H9 (cell line): ENCODE results near the gene ALKBH5. TPM values are rescaled to one million over a fixed set of nuclear protein-coding genes. Genes with fewer than 3 reads are reported as not detected.

Experiments
- DNase-seq: peaks from one replicate; pipeline ENCODE4 v3.0.0-alpha.2; 2017
- H2AFZ ChIP-seq: one replicate; pipeline ENCODE4 v1.6.1; 2013; ENCODE audit warnings: mild to moderate bottlenecking, low read length, control low read depth, moderate library complexity
- H2AK5ac ChIP-seq: 2 replicates; pipeline ENCODE4 v1.6.1; 2013; ENCODE audit warnings: low read length, control low read depth, mixed read lengths; ENCODE audit not compliant: insufficient read length
- H2BK120ac ChIP-seq: one replicate; pipeline ENCODE4 v1.6.1; 2013; ENCODE audit warnings: low read depth, mild to moderate bottlenecking, low read length, control low read depth, inconsistent platforms; ENCODE audit not compliant: poor library complexity, severe bottlenecking
- H2BK12ac ChIP-seq: 2 replicates; pipeline ENCODE4 v1.6.1; 2013; ENCODE audit warnings: low read length, control low read depth, mixed read lengths, low read depth; ENCODE audit not compliant: insufficient read length
- H2BK15ac ChIP-seq: 2 replicates; pipeline ENCODE4 v1.6.1; 2013; ENCODE audit warnings: low read depth, low read length, control low read depth
- H2BK20ac ChIP-seq: one replicate; pipeline ENCODE4 v1.6.1; 2013; ENCODE audit warnings: low read depth, mild to moderate bottlenecking, low read length, control low read depth, inconsistent platforms; ENCODE audit not compliant: poor library complexity, severe bottlenecking
- H2BK5ac ChIP-seq: 2 replicates; pipeline ENCODE4 v1.6.1; 2013; ENCODE audit warnings: low read length, control low read depth, mixed read lengths; ENCODE audit not compliant: insufficient read length
- H3K14ac ChIP-seq: 2 replicates; pipeline ENCODE4 v1.6.1; 2013; ENCODE audit warnings: low read length, control low read depth; ENCODE audit not compliant: insufficient read depth
- H3K18ac ChIP-seq: 2 replicates; pipeline ENCODE4 v1.6.1; 2013; ENCODE audit warnings: low read depth, mild to moderate bottlenecking, mixed read lengths, low read length, control low read depth; ENCODE audit not compliant: insufficient read length
- H3K23ac ChIP-seq: 2 replicates; pipeline ENCODE4 v1.6.1; 2013; ENCODE audit warnings: low read length, control low read depth, mixed read lengths, low read depth; ENCODE audit not compliant: insufficient read length
- H3K23me2 ChIP-seq: 2 replicates; pipeline ENCODE4 v1.6.1; 2013; ENCODE audit warnings: low read depth, mild to moderate bottlenecking, mixed read lengths, low read length, control low read depth; ENCODE audit not compliant: insufficient read length, poor library complexity, severe bottlenecking
- H3K27ac ChIP-seq: 2 replicates; pipeline ENCODE4 v1.5.1; 2013; ENCODE audit warnings: low read length, control low read depth, mixed read lengths, low read depth; ENCODE audit not compliant: insufficient read length
- H3K27me3 ChIP-seq: 2 replicates; pipeline ENCODE4 v1.6.1; 2013; ENCODE audit warnings: low read length, control low read depth, inconsistent platforms; ENCODE audit not compliant: insufficient read depth
- H3K4ac ChIP-seq: 2 replicates; pipeline ENCODE4 v1.6.1; 2013; ENCODE audit warnings: low read depth, mild to moderate bottlenecking, control low read depth, inconsistent platforms, low read length, moderate library complexity
- H3K4me1 ChIP-seq: 2 replicates; pipeline ENCODE4 v1.6.1; 2013; ENCODE audit warnings: low read length, control low read depth, inconsistent platforms; ENCODE audit not compliant: insufficient read depth
- H3K4me2 ChIP-seq: 2 replicates; pipeline ENCODE4 v1.6.1; 2013; ENCODE audit warnings: low read length, control low read depth, mixed read lengths; ENCODE audit not compliant: insufficient read length, insufficient read depth
- H3K56ac ChIP-seq: 2 replicates; pipeline ENCODE4 v1.6.1; 2013; ENCODE audit warnings: low read depth, mild to moderate bottlenecking, mixed read lengths, low read length, control low read depth; ENCODE audit not compliant: insufficient read length
- H3K79me1 ChIP-seq: 2 replicates; pipeline ENCODE4 v1.6.1; 2013; ENCODE audit warnings: low read depth, mild to moderate bottlenecking, moderate library complexity, low read length, control low read depth, inconsistent platforms; ENCODE audit not compliant: insufficient read depth, poor library complexity, severe bottlenecking
- H3K79me2 ChIP-seq: 2 replicates; pipeline ENCODE4 v1.6.1; 2013; ENCODE audit warnings: low read length, control low read depth, inconsistent platforms; ENCODE audit not compliant: insufficient read depth
- H3K9ac ChIP-seq: 2 replicates; pipeline ENCODE4 v1.6.1; 2013; ENCODE audit warnings: low read length, control low read depth, mixed read lengths; ENCODE audit not compliant: insufficient read length; ENCODE audit errors: extremely low read depth
- H3K9me3 ChIP-seq: one replicate; pipeline ENCODE4 v1.6.1; 2013; ENCODE audit warnings: low read depth, low read length, inconsistent platforms; ENCODE audit not compliant: control insufficient read depth
- H3T11ph ChIP-seq: one replicate; pipeline ENCODE4 v1.6.1; 2013; ENCODE audit warnings: mild to moderate bottlenecking, low read length, control low read depth, inconsistent platforms
- H4K20me1 ChIP-seq: one replicate; pipeline ENCODE4 v1.6.1; 2013; ENCODE audit not compliant: control insufficient read depth, insufficient read length, insufficient read depth
- H4K5ac ChIP-seq: 2 replicates; pipeline ENCODE4 v1.6.1; 2013; ENCODE audit warnings: low read depth, mild to moderate bottlenecking, mixed read lengths, low read length, control low read depth; ENCODE audit not compliant: insufficient read length
- H4K8ac ChIP-seq: replicated peaks from 2 replicates; pipeline ENCODE4 v1.6.1; 2013; ENCODE audit warnings: low read length, control low read depth, mixed read lengths, low read depth; ENCODE audit not compliant: insufficient read length
- H4K91ac ChIP-seq: 2 replicates; pipeline ENCODE4 v1.6.1; 2013; ENCODE audit warnings: low read depth, mild to moderate bottlenecking, moderate library complexity, mixed read lengths, low read length, control low read depth; ENCODE audit not compliant: insufficient read length
- H3K27ac Mint-ChIP-seq, 3 experiments: 2 replicates in 2 of 3; 3 replicates in 1 of 3; pipeline ENCODE4 v1.8.0; 2020 to 2021; ENCODE audit warnings: mixed read lengths in 3 of 3, mild to moderate bottlenecking in 1 of 3, moderate library complexity in 1 of 3
- H3K27me3 Mint-ChIP-seq: 2 replicates; pipeline ENCODE4 v1.8.0; 2021; ENCODE audit warnings: low read depth, mild to moderate bottlenecking, moderate library complexity, mixed read lengths
- H3K36me3 Mint-ChIP-seq, 3 experiments: 2 replicates in 2 of 3; 3 replicates in 1 of 3; pipeline ENCODE4 v1.8.0; 2020 to 2021; ENCODE audit warnings: low read depth in 3 of 3, mixed read lengths in 3 of 3; ENCODE audit not compliant: insufficient read depth in 1 of 3
- H3K4me1 Mint-ChIP-seq, 2 experiments: 2 replicates each; pipeline ENCODE4 v1.8.0; 2020; ENCODE audit warnings: mixed read lengths in 2 of 2
- H3K4me3 Mint-ChIP-seq, 2 experiments: 2 replicates in 1 of 2; 3 replicates in 1 of 2; pipeline ENCODE4 v1.8.0; 2020 to 2021; ENCODE audit warnings: mild to moderate bottlenecking in 2 of 2, mixed read lengths in 2 of 2, moderate library complexity in 1 of 2
- H3K9me3 Mint-ChIP-seq, 2 experiments: 2 replicates in 1 of 2; 3 replicates in 1 of 2; pipeline ENCODE4 v1.8.0; 2020; ENCODE audit warnings: mild to moderate bottlenecking in 2 of 2, mixed read lengths in 2 of 2, moderate library complexity in 1 of 2
- WGBS: extraction: QIAGEN DNeasy Blood & Tissue Kit; methylation state at CpG from one replicate; pipeline ENCODE4 v1.1.7; 2013; ENCODE audit warnings: missing lambda C conversion rate, low lambda C conversion rate, mixed read lengths; ENCODE audit not compliant: insufficient read length; ENCODE audit errors: extremely low coverage; 5-methylcytosine and 5-hydroxymethylcytosine counted together
- total RNA-seq: library from RNA; stranded (reverse); gene quantifications from 2 replicates; pipeline ENCODE4 v1.2.1, GENCODE V29; 2021
- TF ChIP-seq, protein P1 (sequence below): fragments of 200-600 bp; sonication (generic); conservative IDR thresholded peaks from 3 replicates; pipeline ENCODE4 v1.8.0; 2021; ENCODE audit warnings: antibody characterized with exemption, mild to moderate bottlenecking

ALKBH5 gene
- total RNA-seq, 1 experiment from 2014 or later, result 89.8 TPM

DNA sequence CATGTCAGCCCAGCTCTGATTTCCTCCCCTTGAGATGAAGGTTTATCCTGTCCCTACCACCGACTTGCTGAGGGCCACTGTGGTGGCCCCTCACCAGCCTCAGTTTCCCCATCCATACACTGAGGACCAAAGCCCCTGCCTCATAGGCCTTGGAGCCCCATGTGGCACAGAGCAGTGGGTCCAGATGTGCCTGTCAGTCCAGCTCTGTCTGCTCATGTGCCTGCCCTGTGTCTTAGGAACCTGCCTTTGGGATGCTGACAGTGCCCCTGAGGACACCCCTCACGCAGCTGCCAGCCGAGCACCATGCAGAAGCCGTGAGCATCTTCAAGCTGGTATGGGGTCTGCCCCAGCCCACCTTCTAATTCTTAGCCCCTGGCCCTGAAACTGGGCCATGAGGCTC lies 39.4 kb upstream of the ALKBH5 start:
- Histone ChIP-seq H3K14ac (no peak overlapping the region), H2BK120ac (no peak overlapping the region), H3K56ac (no peak overlapping the region), H3K18ac (no peak overlapping the region), H4K5ac (no peak overlapping the region), H3K4ac (no peak overlapping the region), H3K27ac (no peak overlapping the region), H3K27me3 (no peaks in the 10 kb centered on the region), H3K23ac (no peak overlapping the region), H2BK12ac (no peak overlapping the region), H3K79me2 (no peaks in the 10 kb centered on the region), H2AFZ (no peak overlapping the region), H3K23me2 (no peaks in the 10 kb centered on the region), H2AK5ac (no peak overlapping the region), H3K9me3 (no peaks in the 10 kb centered on the region), H2BK5ac (no peak overlapping the region), H3K4me2 (no peak overlapping the region), H3T11ph (no peak overlapping the region), H3K4me1 (peaks cover 3% of the 10 kb centered on the region; the same call in 1 of the 2 replicates), H3K9ac (no peak overlapping the region), H4K91ac (no peak overlapping the region), H2BK15ac (no peak overlapping the region), H4K20me1 (no peaks in the 10 kb centered on the region), H3K79me1 (no peaks in the 10 kb centered on the region), H4K8ac (no peak overlapping the region), H2BK20ac (no peak overlapping the region)
- no peaks in the 10 kb centered on the region for H3K9me3 Mint-ChIP-seq
- H3K27ac Mint-ChIP-seq, result no peak overlapping the region; a peak in 1 of 7 replicates
- H3K4me3 Mint-ChIP-seq, result no peak overlapping the region
- peaks cover 10% of the 10 kb centered on the region for H3K27me3 Mint-ChIP-seq
- H3K36me3 Mint-ChIP-seq, result no peaks in the 10 kb centered on the region
- H3K4me1 Mint-ChIP-seq, result peaks cover 9 to 22% of the 10 kb centered on the region in 2 experiments
- no peak for DNase-seq
- TF ChIP-seq, protein P1, sequence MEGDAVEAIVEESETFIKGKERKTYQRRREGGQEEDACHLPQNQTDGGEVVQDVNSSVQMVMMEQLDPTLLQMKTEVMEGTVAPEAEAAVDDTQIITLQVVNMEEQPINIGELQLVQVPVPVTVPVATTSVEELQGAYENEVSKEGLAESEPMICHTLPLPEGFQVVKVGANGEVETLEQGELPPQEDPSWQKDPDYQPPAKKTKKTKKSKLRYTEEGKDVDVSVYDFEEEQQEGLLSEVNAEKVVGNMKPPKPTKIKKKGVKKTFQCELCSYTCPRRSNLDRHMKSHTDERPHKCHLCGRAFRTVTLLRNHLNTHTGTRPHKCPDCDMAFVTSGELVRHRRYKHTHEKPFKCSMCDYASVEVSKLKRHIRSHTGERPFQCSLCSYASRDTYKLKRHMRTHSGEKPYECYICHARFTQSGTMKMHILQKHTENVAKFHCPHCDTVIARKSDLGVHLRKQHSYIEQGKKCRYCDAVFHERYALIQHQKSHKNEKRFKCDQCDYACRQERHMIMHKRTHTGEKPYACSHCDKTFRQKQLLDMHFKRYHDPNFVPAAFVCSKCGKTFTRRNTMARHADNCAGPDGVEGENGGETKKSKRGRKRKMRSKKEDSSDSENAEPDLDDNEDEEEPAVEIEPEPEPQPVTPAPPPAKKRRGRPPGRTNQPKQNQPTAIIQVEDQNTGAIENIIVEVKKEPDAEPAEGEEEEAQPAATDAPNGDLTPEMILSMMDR, result no peak
- WGBS, result no CpG with 5 or more reads among the region's 4 CpGs
